ENCODE measurements around the gene BRF1.

BRF1 gene

DNA sequence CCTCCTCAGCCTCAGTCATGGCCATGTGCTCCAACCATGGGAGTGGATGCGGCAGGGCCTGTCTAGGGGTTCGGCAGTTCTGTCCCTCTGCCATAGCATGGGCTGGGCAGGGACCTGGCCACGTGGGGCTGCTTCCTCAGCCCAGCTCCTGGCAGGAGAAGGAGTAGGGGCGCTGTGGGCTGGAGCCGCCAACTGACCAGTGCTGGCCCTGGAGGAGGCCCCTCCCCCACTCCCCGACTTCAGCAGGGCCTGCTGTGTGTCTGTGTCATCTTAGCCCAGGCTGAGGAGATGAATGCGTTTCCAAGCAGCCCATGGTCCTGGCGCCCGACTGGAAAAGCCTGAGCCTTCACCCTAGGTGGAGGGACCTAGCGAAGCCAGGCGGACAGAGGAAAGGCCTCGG lies 11.0 kb upstream of the BRF1 start:
- no peak overlapping the region for H3K27ac ChIP-seq
- TF ChIP-seq, protein P1, sequence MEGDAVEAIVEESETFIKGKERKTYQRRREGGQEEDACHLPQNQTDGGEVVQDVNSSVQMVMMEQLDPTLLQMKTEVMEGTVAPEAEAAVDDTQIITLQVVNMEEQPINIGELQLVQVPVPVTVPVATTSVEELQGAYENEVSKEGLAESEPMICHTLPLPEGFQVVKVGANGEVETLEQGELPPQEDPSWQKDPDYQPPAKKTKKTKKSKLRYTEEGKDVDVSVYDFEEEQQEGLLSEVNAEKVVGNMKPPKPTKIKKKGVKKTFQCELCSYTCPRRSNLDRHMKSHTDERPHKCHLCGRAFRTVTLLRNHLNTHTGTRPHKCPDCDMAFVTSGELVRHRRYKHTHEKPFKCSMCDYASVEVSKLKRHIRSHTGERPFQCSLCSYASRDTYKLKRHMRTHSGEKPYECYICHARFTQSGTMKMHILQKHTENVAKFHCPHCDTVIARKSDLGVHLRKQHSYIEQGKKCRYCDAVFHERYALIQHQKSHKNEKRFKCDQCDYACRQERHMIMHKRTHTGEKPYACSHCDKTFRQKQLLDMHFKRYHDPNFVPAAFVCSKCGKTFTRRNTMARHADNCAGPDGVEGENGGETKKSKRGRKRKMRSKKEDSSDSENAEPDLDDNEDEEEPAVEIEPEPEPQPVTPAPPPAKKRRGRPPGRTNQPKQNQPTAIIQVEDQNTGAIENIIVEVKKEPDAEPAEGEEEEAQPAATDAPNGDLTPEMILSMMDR (conservative IDR thresholded peaks at IDR 0.05) = no peak

GRCh38 chr14:105309371-105309770 lies 8.6 kb upstream of the BRF1 start:
- TF ChIP-seq, protein P1 (conservative IDR thresholded peaks at IDR 0.05) = no peak
- no peak overlapping the region for H3K27ac ChIP-seq

DNA sequence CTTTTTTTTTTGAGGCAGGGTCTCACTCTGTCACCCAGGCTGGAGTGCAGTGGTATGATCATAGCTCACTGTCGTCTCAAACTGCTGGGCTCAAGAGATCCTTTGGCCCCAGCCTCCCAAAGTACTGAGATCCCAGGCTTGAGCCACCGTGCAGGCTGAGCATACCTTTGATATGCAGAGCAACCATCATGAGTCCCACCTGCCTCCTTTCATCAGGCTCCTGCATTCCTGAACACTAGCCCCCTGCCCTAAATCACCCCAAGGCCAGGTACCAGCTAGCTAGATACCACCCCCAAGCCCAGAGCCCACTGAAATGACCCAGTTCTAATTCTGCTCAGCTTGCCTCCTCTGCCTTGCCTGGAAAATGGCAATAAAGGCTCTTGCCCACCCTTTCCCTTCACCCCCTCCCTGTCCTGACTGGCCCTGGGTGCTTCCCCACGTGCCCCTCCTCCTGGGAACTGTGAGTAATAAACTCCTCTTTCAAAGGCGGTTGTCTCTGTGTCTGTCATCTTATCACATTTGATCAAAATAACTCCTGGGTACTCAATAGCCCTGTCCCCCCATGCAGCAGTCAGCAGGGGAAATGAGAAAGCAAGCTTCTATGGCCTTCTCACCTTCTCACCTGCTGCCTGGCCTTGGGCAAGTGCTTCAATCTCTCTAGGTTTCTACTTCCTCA lies 6.4 kb upstream of the BRF1 start:
- TF ChIP-seq, protein P1 (conservative IDR thresholded peaks at IDR 0.05) = no peak
- no peak overlapping the region for H3K27ac ChIP-seq

GRCh38 chr14:105305791-105306190 lies 5.0 kb upstream of the BRF1 start:
- H3K27ac ChIP-seq = no peak overlapping the region

DNA sequence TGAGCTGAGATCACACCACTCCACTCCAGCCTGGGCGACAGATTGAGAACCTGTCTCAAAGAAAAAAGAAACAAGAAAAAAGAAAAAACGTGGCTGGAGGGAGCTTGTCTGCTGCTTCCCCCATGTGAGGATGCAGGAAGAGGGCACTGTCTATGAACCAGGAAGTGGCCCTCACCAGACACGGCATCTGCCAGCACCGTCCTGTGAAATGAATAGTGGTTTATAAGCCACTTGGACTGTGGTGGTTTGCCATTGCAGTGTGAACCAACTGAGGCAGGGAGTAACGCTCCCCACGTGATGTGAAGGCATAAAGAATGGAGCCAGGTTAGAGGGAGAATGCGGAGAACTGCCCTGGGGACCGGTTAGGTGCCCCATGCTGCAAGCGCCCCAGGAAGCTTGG lies 4.5 kb upstream of the BRF1 start:
- H3K27ac ChIP-seq = no peak overlapping the region
- TF ChIP-seq, protein P1 (conservative IDR thresholded peaks at IDR 0.05) = no peak

More at GRCh38 chr14:105305791-105306190, 5.0 kb upstream of the BRF1 start:
- TF ChIP-seq, protein P1 (conservative IDR thresholded peaks at IDR 0.05) = no peak

DNA sequence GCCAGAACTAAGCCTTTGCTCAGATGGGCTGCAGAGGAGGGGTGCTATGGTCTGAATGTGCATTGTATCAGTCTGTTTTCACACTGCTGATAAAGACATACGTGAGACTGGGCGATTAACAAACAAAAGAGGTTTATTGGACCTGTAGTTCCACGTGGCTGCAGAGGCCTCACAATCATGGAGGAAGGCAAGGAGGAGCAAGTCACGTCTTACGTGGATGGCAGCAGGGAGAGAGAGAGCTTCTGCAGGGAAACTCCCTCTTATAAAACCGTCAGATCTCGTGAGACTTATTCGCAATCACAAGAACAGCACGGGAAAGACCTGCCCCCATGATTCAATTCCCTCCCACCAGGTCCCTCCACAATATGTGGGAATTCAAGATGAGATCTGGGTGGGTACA lies 3.8 kb upstream of the BRF1 start:
- TF ChIP-seq, protein P1 (conservative IDR thresholded peaks at IDR 0.05) = no peak
- H3K27ac ChIP-seq = no peak overlapping the region

DNA sequence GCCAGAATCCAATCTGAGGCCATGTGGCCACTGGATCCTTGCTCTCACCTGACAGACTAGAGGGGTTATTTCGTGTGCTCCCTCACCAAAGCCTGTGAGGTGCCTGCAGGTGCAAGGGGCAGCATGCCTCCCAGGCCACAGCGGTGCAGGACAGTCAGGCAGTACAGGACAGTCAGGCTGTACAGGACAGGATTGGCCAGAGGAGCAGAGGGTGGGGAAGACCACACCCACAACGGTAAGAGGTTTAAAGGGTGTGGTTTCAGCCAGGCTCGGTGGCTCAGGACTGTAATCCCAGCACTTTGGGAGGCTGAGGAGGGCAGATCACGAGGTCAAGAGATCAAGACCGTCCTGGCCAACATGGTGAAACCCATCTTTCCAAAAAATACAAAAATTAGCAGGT lies 3.1 kb upstream of the BRF1 start:
- TF ChIP-seq, protein P1 (conservative IDR thresholded peaks at IDR 0.05) = no peak
- H3K27ac ChIP-seq = no peak overlapping the region

- H3K27ac ChIP-seq = peak overlapping the region; percentile 91
Measured at GRCh38 chr14:105301915-105302249, 1.1 kb upstream of the BRF1 start.

Measured in VCaP (cell line).